ENCODE measurements around the gene FSTL4. TPM values are rescaled to one million over a fixed set of nuclear protein-coding genes. Genes with fewer than 3 reads are reported as not detected.

The FSTL4 gene
- total RNA-seq, 4 donors from 2014 or later = 0.41 TPM; not detected in 3

DNA sequence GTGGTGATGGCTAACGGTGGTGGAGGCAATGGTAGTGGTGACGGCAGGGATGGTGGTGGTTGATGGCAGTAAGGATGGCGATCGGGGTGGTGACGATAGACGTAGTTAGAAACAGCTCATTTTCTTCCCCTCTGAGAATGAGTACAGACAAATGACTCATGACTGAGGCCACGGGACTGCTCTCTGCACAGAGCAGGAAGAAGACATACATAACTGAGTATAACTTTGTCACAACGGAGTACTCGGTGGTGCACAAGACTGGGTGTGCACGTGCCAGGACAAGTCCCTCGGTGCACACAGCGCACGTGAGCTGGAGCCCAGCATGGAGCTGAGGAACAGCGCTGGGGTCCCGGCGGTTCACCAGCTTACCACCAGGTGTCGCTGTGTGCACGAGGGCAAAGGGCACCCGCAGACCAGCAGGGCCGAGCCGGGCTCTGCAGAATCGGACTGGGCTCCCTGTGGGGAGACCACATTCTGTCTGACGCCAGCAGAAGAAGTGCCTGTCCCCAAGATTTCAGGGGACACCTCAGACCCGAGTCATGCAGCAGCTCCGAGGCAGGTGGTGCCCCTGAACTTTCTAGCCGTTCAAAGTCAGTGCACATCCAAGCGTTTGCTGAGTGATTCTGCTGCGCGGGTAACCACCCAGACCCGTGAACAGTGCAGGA is 188.6 kb downstream of the FSTL4 start:
- intact Hi-C loops (cut with DNase I; ENCODE audit: low total_unique reads) = no loop called here
- TF ChIP-seq POLR2A (IDR thresholded peaks at IDR 0.05) = no peak
- TF ChIP-seq, protein P1, sequence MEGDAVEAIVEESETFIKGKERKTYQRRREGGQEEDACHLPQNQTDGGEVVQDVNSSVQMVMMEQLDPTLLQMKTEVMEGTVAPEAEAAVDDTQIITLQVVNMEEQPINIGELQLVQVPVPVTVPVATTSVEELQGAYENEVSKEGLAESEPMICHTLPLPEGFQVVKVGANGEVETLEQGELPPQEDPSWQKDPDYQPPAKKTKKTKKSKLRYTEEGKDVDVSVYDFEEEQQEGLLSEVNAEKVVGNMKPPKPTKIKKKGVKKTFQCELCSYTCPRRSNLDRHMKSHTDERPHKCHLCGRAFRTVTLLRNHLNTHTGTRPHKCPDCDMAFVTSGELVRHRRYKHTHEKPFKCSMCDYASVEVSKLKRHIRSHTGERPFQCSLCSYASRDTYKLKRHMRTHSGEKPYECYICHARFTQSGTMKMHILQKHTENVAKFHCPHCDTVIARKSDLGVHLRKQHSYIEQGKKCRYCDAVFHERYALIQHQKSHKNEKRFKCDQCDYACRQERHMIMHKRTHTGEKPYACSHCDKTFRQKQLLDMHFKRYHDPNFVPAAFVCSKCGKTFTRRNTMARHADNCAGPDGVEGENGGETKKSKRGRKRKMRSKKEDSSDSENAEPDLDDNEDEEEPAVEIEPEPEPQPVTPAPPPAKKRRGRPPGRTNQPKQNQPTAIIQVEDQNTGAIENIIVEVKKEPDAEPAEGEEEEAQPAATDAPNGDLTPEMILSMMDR (IDR thresholded peaks at IDR 0.05) = peak; percentile 53 to 93 (median 74)
- no peaks in the 10 kb centered on the region for H3K4me1 ChIP-seq

DNA sequence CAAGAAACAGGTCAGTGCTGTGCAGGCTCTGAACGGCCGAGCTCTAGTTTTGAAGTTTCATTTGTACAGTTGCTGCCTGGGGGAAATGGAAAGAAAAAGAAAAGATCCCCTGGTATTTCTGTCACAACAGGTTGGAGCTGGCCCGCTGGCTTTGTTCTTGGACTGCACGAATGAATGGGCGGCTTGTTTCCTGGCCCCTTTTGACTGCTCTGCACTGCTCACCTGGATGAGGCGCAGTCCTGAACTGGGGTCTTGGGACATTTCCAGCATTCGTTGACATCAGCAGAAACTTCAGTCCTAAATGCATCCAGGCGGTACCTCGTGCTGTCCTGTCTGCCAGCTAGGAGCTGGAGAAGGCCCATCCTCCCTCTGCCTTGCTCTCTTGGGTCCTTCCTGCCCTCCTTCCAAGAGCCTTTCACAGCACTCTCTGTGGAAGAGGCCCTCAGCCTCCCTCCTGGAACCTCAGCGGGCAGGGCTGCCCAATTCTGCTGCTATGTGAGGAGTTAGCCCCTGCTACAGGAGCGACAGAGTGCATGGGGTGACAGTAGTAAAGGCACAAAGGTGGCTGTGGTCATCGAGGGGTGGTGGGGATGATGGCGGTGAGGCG is 189.2 kb downstream of the FSTL4 start:
- no peaks in the 10 kb centered on the region for H3K27me3 ChIP-seq
- TF ChIP-seq, protein P1 (IDR thresholded peaks at IDR 0.05) = no peak
- TF ChIP-seq POLR2A (IDR thresholded peaks at IDR 0.05) = no peak
- H3K4me1 ChIP-seq = no peaks in the 10 kb centered on the region
- no peak overlapping the region for H3K4me3 ChIP-seq
- H3K9me3 ChIP-seq = no peaks in the 10 kb centered on the region
- no peaks in the 10 kb centered on the region for H3K36me3 ChIP-seq
- H3K27ac ChIP-seq = no peak overlapping the region
- no peak for DNase-seq
- intact Hi-C loops (cut with DNase I; ENCODE audit: low total_unique reads) = no loop called here

More for the DNA sequence above, 188.6 kb downstream of the FSTL4 start:
- Histone ChIP-seq H3K27me3 (no peaks in the 10 kb centered on the region), H3K27ac (no peak overlapping the region), H3K36me3 (no peaks in the 10 kb centered on the region), H3K4me3 (no peak overlapping the region), H3K9me3 (no peaks in the 10 kb centered on the region)
- DNase-seq = peak in 1 of 2 donors; percentile 46

DNA sequence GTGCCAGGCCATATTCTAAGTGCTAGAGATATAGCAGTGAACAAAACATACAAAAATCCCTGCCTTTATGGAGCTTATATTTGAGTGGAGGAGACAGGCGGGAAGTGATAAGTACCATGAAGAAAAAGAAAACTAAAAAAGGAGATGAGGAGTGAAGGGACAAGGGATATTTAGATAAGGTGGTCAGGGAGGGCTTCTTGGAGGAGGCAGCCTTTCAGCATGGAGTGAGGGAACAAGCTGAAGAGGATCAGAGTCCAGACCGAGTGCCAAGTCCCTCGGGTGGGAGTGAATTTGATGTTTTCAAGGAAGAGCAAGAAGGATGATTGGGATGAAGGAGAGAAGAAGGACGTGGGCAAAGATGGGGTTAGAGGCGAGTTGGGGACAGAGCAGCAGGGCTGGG is 190.5 kb downstream of the FSTL4 start:
- H3K36me3 ChIP-seq = no peaks in the 10 kb centered on the region
- TF ChIP-seq POLR2A (IDR thresholded peaks at IDR 0.05) = no peak
- TF ChIP-seq, protein P1 (IDR thresholded peaks at IDR 0.05) = no peak
- H3K4me1 ChIP-seq = no peaks in the 10 kb centered on the region
- intact Hi-C loops (cut with DNase I; ENCODE audit: low total_unique reads) = no loop called here
- H3K4me3 ChIP-seq = no peak overlapping the region
- H3K27me3 ChIP-seq = no peaks in the 10 kb centered on the region
- H3K9me3 ChIP-seq = no peaks in the 10 kb centered on the region
- no peak overlapping the region for H3K27ac ChIP-seq
- no peak for DNase-seq

DNA sequence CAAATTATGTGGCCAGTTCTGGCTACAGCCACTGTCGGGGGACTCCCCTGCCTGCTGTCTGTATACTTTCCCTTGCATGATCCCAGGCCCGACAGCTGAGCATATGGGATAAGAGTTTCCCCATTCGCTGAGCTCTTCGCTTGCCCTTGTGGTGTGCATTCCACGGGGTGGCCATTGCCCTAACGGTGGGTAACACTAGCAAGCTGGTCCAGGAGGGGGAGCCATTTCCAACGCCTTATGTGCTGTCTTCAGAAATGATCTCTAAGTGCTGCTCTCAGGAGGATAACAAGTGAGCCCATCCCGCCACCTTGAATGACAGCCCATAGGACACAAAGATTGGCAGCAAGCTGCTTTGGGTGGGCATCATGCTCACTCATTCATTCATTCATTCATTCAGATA is 190.9 kb downstream of the FSTL4 start:
- Histone ChIP-seq H3K4me3 (no peak overlapping the region), H3K4me1 (no peaks in the 10 kb centered on the region), H3K27ac (no peak overlapping the region), H3K27me3 (no peaks in the 10 kb centered on the region), H3K9me3 (no peaks in the 10 kb centered on the region), H3K36me3 (no peaks in the 10 kb centered on the region)
- no peak for TF ChIP-seq POLR2A (IDR thresholded peaks at IDR 0.05)
- TF ChIP-seq, protein P1 (IDR thresholded peaks at IDR 0.05) = no peak
- intact Hi-C loops (cut with DNase I; ENCODE audit: low total_unique reads) = no loop called here
- DNase-seq = no peak

DNA sequence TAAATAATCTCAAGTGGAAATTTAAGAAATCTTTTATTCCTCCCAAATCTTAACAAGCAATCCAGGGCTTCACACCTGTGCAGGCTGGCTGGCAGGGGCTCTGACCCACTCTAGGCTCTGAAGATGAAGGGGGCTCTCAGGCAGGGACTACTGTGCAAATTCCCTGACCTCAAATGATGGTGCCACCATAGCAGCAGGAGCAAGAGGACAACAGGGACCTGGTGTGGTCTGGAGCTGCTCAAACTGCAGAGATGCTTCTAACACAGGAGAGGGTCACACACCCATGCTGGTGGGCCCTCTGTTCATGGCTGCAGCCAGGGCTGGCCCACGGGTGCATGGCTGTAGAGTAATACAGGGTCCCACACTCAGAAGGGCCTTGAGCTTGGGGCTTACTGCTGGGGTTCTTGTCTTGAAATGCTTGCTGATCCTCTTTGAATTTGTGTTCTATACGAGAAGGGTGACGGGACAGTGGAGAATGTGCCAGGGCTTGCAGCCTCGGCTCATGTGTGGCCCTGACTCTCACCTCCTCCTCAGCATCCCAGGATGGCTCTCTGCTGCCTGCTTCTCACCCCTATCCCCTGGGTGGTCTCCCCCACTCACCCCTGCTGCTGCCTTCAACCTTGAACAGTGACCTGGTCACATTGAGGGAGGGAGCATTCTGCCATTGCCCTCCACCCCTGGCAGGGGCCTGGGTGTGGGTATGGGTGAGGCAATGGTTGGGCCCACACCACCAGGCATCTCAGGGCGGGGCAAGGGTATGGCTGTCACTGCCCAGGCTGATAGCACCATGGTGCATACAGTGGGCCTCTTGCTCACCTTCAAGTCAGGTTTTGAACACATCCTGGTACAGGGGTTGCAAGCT is 191.7 kb downstream of the FSTL4 start:
- intact Hi-C loops (cut with DNase I; ENCODE audit: low total_unique reads) = no loop called here
- DNase-seq = no peak
- no peaks in the 10 kb centered on the region for H3K27me3 ChIP-seq

More for the DNA sequence above, 191.7 kb downstream of the FSTL4 start:
- Histone ChIP-seq H3K4me1 (no peaks in the 10 kb centered on the region), H3K4me3 (no peak overlapping the region), H3K36me3 (no peaks in the 10 kb centered on the region), H3K27ac (no peak overlapping the region), H3K9me3 (no peaks in the 10 kb centered on the region)
- TF ChIP-seq POLR2A (IDR thresholded peaks at IDR 0.05) = no peak
- TF ChIP-seq, protein P1 (IDR thresholded peaks at IDR 0.05) = no peak

Measured in uterus (tissue), 4 donors.